ENCODE measurements around the gene ATAD3C. TPM values are rescaled to one million over a fixed set of nuclear protein-coding genes. Genes with fewer than 3 reads are reported as not detected.

The ATAD3C gene
- total and polyA plus RNA-seq, 2 of the 8 experiments (the other 6 are each of a cell fraction or from before 2014, with no cell fraction given): 2.0 to 2.7 TPM

- ChIA-PET CTCF (ENCODE audit: partially characterized antibody) (interaction anchor here (1.1 to 2.1 kb wide), 5 partner anchors 16 to 33 kb away, joined by 3 to 9 read pairs (median 5); no protein-coding TSS in a partner anchor), POLR2A (ENCODE audit: partially characterized antibody) (interaction anchor here (1.1 to 22.9 kb wide), 11 partner anchors 12 to 105 kb away, joined by 3 to 515 read pairs (median 4); partner anchors contain the start of genes ANKRD65, CCNL2 and MRPL20)
- no peak for FAIRE-seq
- H2BK15ac ChIP-seq (ENCODE audit: low read length): peak overlapping the region; percentile 73; the same call in 1 of the 2 replicates
- peaks cover 0 to 3% (median 0%) of the 10 kb centered on the region in 4 experiments; a peak in 2 of 7 replicates for H3K27me3 ChIP-seq (replicated peaks in 1 of 4; ENCODE audit: control insufficient read depth in 3 of 4, extremely low read depth in 1 of 4, insufficient read depth in 3 of 4, low read length in 3 of 4)
- no peak overlapping the region for H3K14ac ChIP-seq (ENCODE audit: insufficient read length)
- peaks cover 4 to 7% of the 10 kb centered on the region in 2 experiments for H4K20me1 ChIP-seq (replicated peaks in 1 of 2; ENCODE audit: control insufficient read depth in 1 of 2, insufficient read depth in 2 of 2, low read length in 2 of 2)
- H4K5ac ChIP-seq (ENCODE audit: insufficient read length, low read depth, low read length): peak overlapping the region; percentile 15
- H4K91ac ChIP-seq (replicated peaks; ENCODE audit: insufficient read length, low read length): peak overlapping the region; percentile 99
- peaks cover 0 to 8% of the 10 kb centered on the region in 2 experiments; a peak in 1 of 4 replicates for H3K79me2 ChIP-seq (ENCODE audit: control insufficient read depth in 1 of 2, insufficient read depth in 2 of 2, low read length in 2 of 2)
- H4K8ac ChIP-seq (ENCODE audit: extremely low read depth, insufficient read depth, low read length): peak overlapping the region; percentile 86
- no peak overlapping the region for H2AFZ ChIP-seq (ENCODE audit: low read length)
- 0 out of 2 replicates have a peak overlapping the region, but pooled peaks have one; percentile 17 for H3K27ac ChIP-seq (ENCODE audit: low read depth, low read length)
- DNase-seq (ENCODE audit: low read depth in 1 of 2, low spot score in 2 of 2): peak in 1 of 2 experiments; percentile 69
- peak overlapping the region; percentile 21 to 72 (median 59); a peak in 5 of 8 replicates for H3K4me3 ChIP-seq (ENCODE audit: extremely low read depth in 1 of 4, insufficient read depth in 2 of 4, low read depth in 3 of 4, low read length in 4 of 4)
- H3K18ac ChIP-seq (ENCODE audit: extremely low read depth, low read length): peak overlapping the region; percentile 86
- H2BK5ac ChIP-seq (ENCODE audit: low read depth, low read length): peak overlapping the region; percentile 95; the same call in 1 of the 2 replicates
- H3K56ac ChIP-seq (replicated peaks; ENCODE audit: insufficient read length, low read depth, low read length): no peak overlapping the region
- no peak overlapping the region for H2AK5ac ChIP-seq (ENCODE audit: low read depth, low read length)
- H3K4me2 ChIP-seq (ENCODE audit: insufficient read depth in 1 of 2, low read depth in 2 of 2, low read length in 2 of 2): peak overlapping the region; percentile 54 to 94
- peak overlapping the region; percentile 69 for H2BK12ac ChIP-seq (ENCODE audit: low read depth, low read length)
- H3K23ac ChIP-seq (ENCODE audit: insufficient read length): no peak overlapping the region
- peaks cover 0 to 7% (median 0%) of the 10 kb centered on the region in 4 experiments; a peak in 1 of 8 replicates for H3K36me3 ChIP-seq (ENCODE audit: control insufficient read depth in 2 of 4, insufficient read depth in 4 of 4, low read length in 3 of 4)
- H2BK20ac ChIP-seq (ENCODE audit: low read length): 0 out of 2 replicates have a peak overlapping the region, but pooled peaks have one; percentile 13
- H2BK120ac ChIP-seq (replicated peaks; ENCODE audit: low read depth, low read length): no peak overlapping the region
- no peak overlapping the region; a peak in 1 of 7 replicates for H3K9ac ChIP-seq (replicated peaks in 1 of 4; ENCODE audit: extremely low read depth in 1 of 4, low read depth in 3 of 4, low read length in 3 of 4)
- no peak overlapping the region for H3K4ac ChIP-seq (replicated peaks; ENCODE audit: insufficient read length, low read depth, low read length)
- peaks cover 18% of the 10 kb centered on the region; the same call in 1 of the 2 replicates for H3K23me2 ChIP-seq (ENCODE audit: low read depth, low read length)
- no peaks in the 10 kb centered on the region for H3K79me1 ChIP-seq (ENCODE audit: low read depth, low read length)
- H3K4me1 ChIP-seq (replicated peaks in 1 of 4; ENCODE audit: control insufficient read depth in 3 of 4, insufficient read depth in 4 of 4, low read length in 3 of 4): peaks cover 0 to 59% (median 42%) of the 10 kb centered on the region in 4 experiments; a peak in 6 of 7 replicates
- WGBS, 2 experiments (ENCODE audit: extremely low coverage in 1 of 2, insufficient coverage in 1 of 2, insufficient read length in 1 of 2, insufficient replicate concordance in 2 of 2, low coverage in 1 of 2, low lambda C conversion rate in 2 of 2, missing lambda C conversion rate in 1 of 2): 60% methylated on average over 4 of the region's 4 CpGs; no CpG with 5 or more reads in 1 of the 2 experiments
- TF ChIP-seq NANOG (IDR thresholded peaks at IDR 0.05; ENCODE audit: insufficient read depth, low read depth, low read length, poor library complexity, severe bottlenecking): no peak
- TF ChIP-seq RFX5 (IDR thresholded peaks at IDR 0.05; ENCODE audit: borderline replicate concordance, low read depth, low read length): no peak
- no peaks in the 10 kb centered on the region for H3K9me3 ChIP-seq (ENCODE audit: insufficient read depth in 2 of 2, low read depth in 1 of 2, low read length in 1 of 2)
These were observed 14.7 kb upstream of the ATAD3C start for GRCh38 chr1:1434824-1435105.

All from H1 (cell line).